ENCODE data around the gene POLA1.

The POLA1 gene

GRCh38 chrX:24877854-24878650 lies 184.3 kb downstream of the POLA1 start:
- DNase-seq, result no peak
- no peaks in the 10 kb centered on the region for H3K27me3 ChIP-seq
- TF ChIP-seq CTCF (IDR thresholded peaks at IDR 0.05; ENCODE audit: low read depth, low read length), result no peak
- no peaks in the 10 kb centered on the region for H3K4me1 ChIP-seq
- H3K9me3 ChIP-seq, result no peaks in the 10 kb centered on the region
- no peaks in the 10 kb centered on the region for H3K36me3 ChIP-seq
- H3K4me3 ChIP-seq (ENCODE audit: low read depth, low read length), result no peak overlapping the region

- no peak for TF ChIP-seq CTCF (IDR thresholded peaks at IDR 0.05; ENCODE audit: low read depth, low read length)
- H3K27me3 ChIP-seq, result no peaks in the 10 kb centered on the region
- no peak for DNase-seq
- H3K36me3 ChIP-seq, result no peaks in the 10 kb centered on the region
- H3K9me3 ChIP-seq, result no peaks in the 10 kb centered on the region
- H3K4me3 ChIP-seq (ENCODE audit: low read depth, low read length), result no peak overlapping the region
- no peaks in the 10 kb centered on the region for H3K4me1 ChIP-seq
These were observed 186.0 kb downstream of the POLA1 start for GRCh38 chrX:24879679-24880078.

GRCh38 chrX:24886916-24887315 lies 193.2 kb downstream of the POLA1 start:
- H3K27me3 ChIP-seq, result no peaks in the 10 kb centered on the region
- no peaks in the 10 kb centered on the region for H3K9me3 ChIP-seq
- TF ChIP-seq CTCF (IDR thresholded peaks at IDR 0.05; ENCODE audit: low read depth, low read length), result no peak
- DNase-seq, result no peak
- H3K4me3 ChIP-seq (ENCODE audit: low read depth, low read length), result no peak overlapping the region
- H3K36me3 ChIP-seq, result no peaks in the 10 kb centered on the region
- no peaks in the 10 kb centered on the region for H3K4me1 ChIP-seq

- TF ChIP-seq CTCF (IDR thresholded peaks at IDR 0.05; ENCODE audit: low read depth, low read length), result no peak
- H3K4me3 ChIP-seq (ENCODE audit: low read depth, low read length), result no peak overlapping the region
- H3K36me3 ChIP-seq, result no peaks in the 10 kb centered on the region
- DNase-seq, result no peak
- no peaks in the 10 kb centered on the region for H3K27me3 ChIP-seq
- H3K9me3 ChIP-seq, result no peaks in the 10 kb centered on the region
- H3K4me1 ChIP-seq, result no peaks in the 10 kb centered on the region
These were observed 197.0 kb downstream of the POLA1 start for GRCh38 chrX:24890677-24891076.

- Histone ChIP-seq H3K27me3 (no peaks in the 10 kb centered on the region), H3K4me1 (no peaks in the 10 kb centered on the region), H3K36me3 (no peaks in the 10 kb centered on the region), H3K4me3 (ENCODE audit: low read depth, low read length) (no peak overlapping the region), H3K9me3 (no peaks in the 10 kb centered on the region)
- DNase-seq, result no peak
- no peak for TF ChIP-seq CTCF (IDR thresholded peaks at IDR 0.05; ENCODE audit: low read depth, low read length)
These were observed 205.7 kb downstream of the POLA1 start for GRCh38 chrX:24899391-24899790.

- DNase-seq, result no peak
- Histone ChIP-seq H3K4me3 (ENCODE audit: low read depth, low read length) (no peak overlapping the region), H3K4me1 (no peaks in the 10 kb centered on the region), H3K9me3 (no peaks in the 10 kb centered on the region), H3K27me3 (no peaks in the 10 kb centered on the region), H3K36me3 (no peaks in the 10 kb centered on the region)
- no peak for TF ChIP-seq CTCF (IDR thresholded peaks at IDR 0.05; ENCODE audit: low read depth, low read length)
These were observed 206.5 kb downstream of the POLA1 start for GRCh38 chrX:24900234-24900633.

Measured in BE2C (cell line).